Lower lobe of right lung (tissue), 2 donors: ENCODE measurements around the gene RAET1G. TPM values are rescaled to one million over a fixed set of nuclear protein-coding genes. Genes with fewer than 3 reads are reported as not detected.
"Not testable (repeated sequence)": the region's sequence is repeated elsewhere in the genome, so short reads cannot be mapped to it uniquely, and the experiment has no call there.

Experiments used
- ATAC-seq, 2 donors: fragments of 200-7000 bp; cut with Tn5 transposase; one replicate each; pipeline ENCODE4 v1.9.1; 2020 to 2022; ENCODE audit warnings: mild to moderate bottlenecking in 2 of 2, moderate library complexity in 2 of 2
- DNase-seq: peaks from one replicate; pipeline ENCODE4 v3.0.0-alpha.2; 2020
- H3K27ac ChIP-seq: fragments of 200-600 bp; one replicate; pipeline ENCODE4 v1.8.0; 2022
- H3K27me3 ChIP-seq: fragments of 200-600 bp; one replicate; pipeline ENCODE4 v1.8.0; 2022; ENCODE audit warnings: low read depth
- H3K36me3 ChIP-seq: fragments of 200-600 bp; one replicate; pipeline ENCODE4 v1.8.0; 2022; ENCODE audit warnings: mild to moderate bottlenecking
- H3K4me1 ChIP-seq: fragments of 200-600 bp; one replicate; pipeline ENCODE4 v1.8.0; 2022
- H3K4me3 ChIP-seq: fragments of 200-600 bp; one replicate; pipeline ENCODE4 v1.8.0; 2022; ENCODE audit warnings: mild to moderate bottlenecking
- H3K9me3 ChIP-seq: fragments of 200-600 bp; one replicate; pipeline ENCODE4 v1.8.0; 2022
- CTCF ChIP-seq: fragments of 200-600 bp; IDR thresholded peaks from one replicate; pipeline ENCODE4 v1.8.0; 2022; ENCODE audit warnings: antibody characterized with exemption, mild to moderate bottlenecking
- intact Hi-C: fragments of 100-400 bp; cut with DNase I; formaldehyde crosslinking; loops from one replicate; pipeline ENCODE4 v1.11.0; 2022
- total RNA-seq: library from RNA; stranded (reverse); fragmentation: NEBNext Ultra II Directional; extraction: Animal tissue kit (Norgen Biotek cat#: 25700); gene quantifications from one replicate; pipeline ENCODE4 v1.2.1, GENCODE V29; 2021
- donor health status: DM: no; HTN: yes; CAD: no; lungs with severe emphysema.

Gene RAET1G
- total RNA-seq, 1 donor from 2014 or later = 0.83 TPM

DNA sequence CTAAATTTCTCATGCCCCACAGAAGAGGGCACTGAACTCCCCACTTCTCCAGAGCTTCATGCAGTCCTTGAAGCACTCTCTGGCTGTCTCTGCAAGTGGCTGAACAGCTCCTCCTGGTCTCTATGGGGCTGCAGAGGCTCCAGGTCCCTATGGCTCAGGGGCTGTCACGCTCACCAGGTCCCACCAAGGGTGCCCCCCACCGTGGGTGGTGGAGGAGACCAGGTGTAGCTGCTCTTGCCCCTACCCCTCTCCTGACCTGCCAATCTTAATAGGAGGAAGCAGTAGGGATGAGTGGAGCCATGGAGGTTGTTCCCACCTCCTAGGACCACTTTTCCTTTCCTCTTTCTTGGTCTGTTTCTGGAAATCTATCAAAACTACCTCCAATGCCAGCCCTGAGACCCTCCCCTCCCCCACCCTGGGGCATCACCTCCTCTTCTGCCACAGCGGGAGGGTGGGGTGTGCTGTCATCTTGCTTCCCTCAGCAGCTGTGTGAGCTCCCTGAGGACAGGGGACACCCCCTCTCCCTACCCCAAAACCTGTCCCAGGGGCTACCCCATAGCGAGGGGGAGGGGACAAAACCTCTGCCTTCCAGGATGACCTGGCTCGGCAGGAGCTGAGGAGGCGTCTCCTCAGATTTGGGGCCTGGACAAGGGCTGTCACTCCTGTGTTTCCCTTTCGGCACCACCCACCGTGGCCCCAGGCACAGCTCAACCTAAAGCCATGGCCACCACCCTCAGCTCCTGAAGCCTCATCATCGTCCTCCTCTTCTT is 13.0 kb downstream of the RAET1G start:
- ATAC-seq (no peak), DNase-seq (no peak)
- TF ChIP-seq CTCF = no peak
- Histone ChIP-seq H3K9me3 (peaks cover 7% of the 10 kb centered on the region), H3K27me3 (no peaks in the 10 kb centered on the region), H3K27ac (no peak overlapping the region), H3K4me1 (no peaks in the 10 kb centered on the region), H3K36me3 (no peaks in the 10 kb centered on the region), H3K4me3 (no peak overlapping the region)
- intact Hi-C loops = no loop called here

- H3K4me3 ChIP-seq, intact Hi-C loops, H3K27me3 ChIP-seq, H3K27ac ChIP-seq, DNase-seq, ATAC-seq, H3K4me1 ChIP-seq, H3K9me3 ChIP-seq, H3K36me3 ChIP-seq: not testable (repeated sequence)
Measured at GRCh38 chr6:149908480-149908879, 14.4 kb downstream of the RAET1G start.

GRCh38 chr6:149907317-149907716 is 15.6 kb downstream of the RAET1G start:
- Histone ChIP-seq H3K36me3 (no peaks in the 10 kb centered on the region), H3K4me1 (no peaks in the 10 kb centered on the region), H3K27me3 (no peaks in the 10 kb centered on the region), H3K27ac (no peak overlapping the region), H3K4me3 (no peak overlapping the region), H3K9me3 (peaks cover 7% of the 10 kb centered on the region)
- TF ChIP-seq CTCF = no peak
- DNase-seq (no peak), ATAC-seq (no peak)
- intact Hi-C loops = no loop called here

GRCh38 chr6:149906405-149906804 is 16.5 kb downstream of the RAET1G start:
- H3K27me3 ChIP-seq = no peaks in the 10 kb centered on the region
- no peak for DNase-seq
- no peak for ATAC-seq
- no peaks in the 10 kb centered on the region for H3K36me3 ChIP-seq
- TF ChIP-seq CTCF = no peak
- H3K4me3 ChIP-seq = no peak overlapping the region
- no peak overlapping the region for H3K27ac ChIP-seq
- intact Hi-C loops = no loop called here
- H3K9me3 ChIP-seq = peaks cover 7% of the 10 kb centered on the region
- H3K4me1 ChIP-seq = no peaks in the 10 kb centered on the region

GRCh38 chr6:149905911-149906371 is 17.0 kb downstream of the RAET1G start:
- H3K4me3 ChIP-seq = no peak overlapping the region
- peaks cover 7% of the 10 kb centered on the region for H3K9me3 ChIP-seq
- no peaks in the 10 kb centered on the region for H3K36me3 ChIP-seq
- no peak for TF ChIP-seq CTCF
- no peaks in the 10 kb centered on the region for H3K27me3 ChIP-seq
- H3K27ac ChIP-seq = no peak overlapping the region
- no peaks in the 10 kb centered on the region for H3K4me1 ChIP-seq
- DNase-seq = no peak
- intact Hi-C loops = no loop called here
- ATAC-seq = no peak

GRCh38 chr6:149905371-149905910 is 17.5 kb downstream of the RAET1G start:
- intact Hi-C loops = no loop called here
- H3K4me3 ChIP-seq = no peak overlapping the region
- H3K4me1 ChIP-seq = no peaks in the 10 kb centered on the region
- no peaks in the 10 kb centered on the region for H3K27me3 ChIP-seq
- no peak overlapping the region for H3K27ac ChIP-seq
- no peaks in the 10 kb centered on the region for H3K36me3 ChIP-seq
- peaks cover 7% of the 10 kb centered on the region for H3K9me3 ChIP-seq
- TF ChIP-seq CTCF = no peak
- ATAC-seq (peak in 1 of 2 donors; percentile 7), DNase-seq (no peak)
